ENCODE data around the gene ZDHHC1.

ZDHHC1 gene, protein sequence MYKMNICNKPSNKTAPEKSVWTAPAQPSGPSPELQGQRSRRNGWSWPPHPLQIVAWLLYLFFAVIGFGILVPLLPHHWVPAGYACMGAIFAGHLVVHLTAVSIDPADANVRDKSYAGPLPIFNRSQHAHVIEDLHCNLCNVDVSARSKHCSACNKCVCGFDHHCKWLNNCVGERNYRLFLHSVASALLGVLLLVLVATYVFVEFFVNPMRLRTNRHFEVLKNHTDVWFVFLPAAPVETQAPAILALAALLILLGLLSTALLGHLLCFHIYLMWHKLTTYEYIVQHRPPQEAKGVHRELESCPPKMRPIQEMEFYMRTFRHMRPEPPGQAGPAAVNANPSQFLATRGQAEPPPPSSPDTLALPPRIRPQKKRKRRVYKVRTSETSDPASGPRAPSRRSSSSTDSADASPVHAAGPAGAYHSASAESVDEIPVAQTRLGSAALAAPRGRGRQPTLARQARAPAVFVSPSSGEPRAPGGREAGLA

GRCh38 chr16:67415872-67416793, at the start of gene ZDHHC1:
ZDHHC1 (minus strand) TSS chr16:67416477; CDS start chr16:67407775, 8,702 bp downstream.
- DNase-seq = peak in 1 of 2 donors; percentile 24

DNA sequence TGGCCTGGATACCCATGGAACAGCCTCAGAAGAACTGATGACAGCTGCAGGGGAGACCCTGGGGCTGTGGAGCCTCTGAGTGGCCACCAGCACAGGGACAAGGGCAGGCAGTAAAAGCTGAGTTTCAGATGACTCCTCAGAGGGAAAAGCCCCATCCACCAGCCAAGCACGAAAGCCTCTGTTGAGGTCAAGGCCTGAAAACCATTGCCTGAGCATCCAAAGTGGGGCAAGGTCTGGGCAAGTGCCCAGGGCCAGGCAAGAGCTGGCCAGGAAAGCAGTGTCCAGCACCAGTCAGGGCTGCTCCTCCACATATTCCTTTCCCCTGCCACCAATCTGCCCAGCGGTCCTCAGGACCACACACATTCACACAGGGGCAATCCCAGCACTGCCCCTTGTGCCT, 48.3 kb upstream of the ZDHHC1 start:
- DNase-seq = no peak

DNA sequence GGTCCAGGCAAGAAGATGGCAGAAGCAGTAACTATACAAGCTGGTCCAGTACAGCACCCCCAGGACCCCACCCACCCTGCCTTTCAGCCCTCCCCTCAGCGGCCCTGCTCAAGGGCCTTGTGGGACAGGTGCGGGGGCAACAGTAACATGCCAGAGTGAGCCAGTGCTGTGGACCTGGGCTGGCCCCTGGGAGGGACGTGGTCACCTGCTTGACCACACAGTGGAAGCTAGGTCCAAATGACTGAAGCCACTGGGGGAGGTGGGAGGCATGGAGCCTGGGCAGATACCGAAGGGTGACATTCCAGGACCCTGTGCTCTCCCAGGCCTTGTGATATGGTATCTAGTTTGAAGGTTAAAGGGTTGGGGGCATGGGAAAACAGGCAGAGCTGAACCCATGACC, 47.4 kb upstream of the ZDHHC1 start:
- no peak for DNase-seq

DNA sequence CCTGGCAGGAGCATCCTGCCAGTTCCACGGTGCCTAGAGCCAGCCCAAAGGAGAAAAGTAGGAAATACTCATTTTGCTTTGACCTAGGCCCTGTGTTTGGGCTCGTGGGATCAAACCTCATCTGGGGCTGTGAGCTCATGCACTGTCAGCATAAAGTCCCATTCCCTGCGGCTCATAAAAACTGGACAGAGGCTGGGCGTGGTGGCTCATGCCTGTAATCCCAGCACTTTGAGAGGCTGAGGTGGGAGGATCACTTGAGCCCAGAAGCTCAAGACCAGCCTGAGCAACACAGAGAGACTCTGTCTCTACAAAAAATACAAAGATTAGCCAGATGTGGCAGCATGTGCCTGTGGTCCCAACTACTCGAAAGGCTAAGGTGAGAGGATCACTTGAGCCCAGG, 46.8 kb upstream of the ZDHHC1 start:
- no peak for DNase-seq

DNA sequence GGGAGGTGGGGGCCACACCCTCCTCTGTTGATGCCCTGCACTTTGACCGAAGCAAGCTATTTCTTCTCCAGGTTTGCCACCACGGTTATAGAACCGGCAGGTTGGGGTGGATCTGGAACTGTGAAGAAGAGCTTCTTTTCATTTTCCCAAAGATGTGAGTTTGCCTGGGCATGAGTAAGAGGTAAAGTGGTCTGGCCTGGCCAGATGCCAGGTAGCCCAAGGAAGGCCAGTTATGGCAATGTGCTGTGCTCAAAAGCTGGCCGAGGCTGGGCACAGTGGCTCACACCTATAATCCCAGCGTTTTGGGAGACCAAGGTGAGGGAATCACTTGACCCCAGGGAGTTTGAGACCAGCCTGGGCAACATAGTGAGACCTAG, 46.0 kb upstream of the ZDHHC1 start:
- DNase-seq = no peak

GRCh38 chr16:67461600-67462278, 45.5 kb upstream of the ZDHHC1 start:
- no peak for DNase-seq

- DNase-seq = no peak
These were observed 44.7 kb upstream of the ZDHHC1 start for GRCh38 chr16:67460961-67461360.

DNA sequence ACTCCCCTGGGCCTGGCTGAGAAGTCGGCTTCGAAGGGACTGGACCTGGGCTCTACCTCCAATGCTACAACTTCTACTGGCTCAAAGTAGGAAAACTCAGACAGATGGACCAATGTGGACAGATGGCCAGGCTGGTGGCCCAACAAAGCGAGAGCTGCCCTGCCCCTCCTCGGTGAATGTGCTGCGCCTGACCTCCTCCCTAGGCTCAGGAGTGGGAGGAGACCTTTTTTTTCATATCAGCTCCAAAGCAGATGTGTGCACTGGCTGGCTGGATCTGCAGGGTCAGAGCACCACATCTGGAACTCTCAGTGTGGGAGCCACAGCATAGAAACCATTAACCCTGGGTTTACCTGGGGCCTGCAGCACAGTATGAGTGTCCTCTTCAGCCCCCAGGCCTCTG, 43.9 kb upstream of the ZDHHC1 start:
- DNase-seq = no peak

DNA sequence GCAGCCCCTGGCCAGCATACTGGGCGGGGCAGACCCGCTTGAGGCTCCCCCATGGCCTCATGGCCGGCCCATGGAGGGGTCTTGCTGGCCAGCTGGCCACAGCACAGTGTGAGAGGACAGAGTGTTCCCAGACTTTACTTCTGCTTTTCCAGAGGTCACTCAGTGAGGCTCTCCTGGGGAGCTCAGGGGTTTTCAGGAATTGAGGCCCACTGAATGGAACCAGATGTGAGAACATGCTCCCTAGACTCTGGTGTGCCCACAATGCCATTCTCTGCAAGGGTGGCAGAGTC, 43.5 kb upstream of the ZDHHC1 start:
- no peak for DNase-seq

DNA sequence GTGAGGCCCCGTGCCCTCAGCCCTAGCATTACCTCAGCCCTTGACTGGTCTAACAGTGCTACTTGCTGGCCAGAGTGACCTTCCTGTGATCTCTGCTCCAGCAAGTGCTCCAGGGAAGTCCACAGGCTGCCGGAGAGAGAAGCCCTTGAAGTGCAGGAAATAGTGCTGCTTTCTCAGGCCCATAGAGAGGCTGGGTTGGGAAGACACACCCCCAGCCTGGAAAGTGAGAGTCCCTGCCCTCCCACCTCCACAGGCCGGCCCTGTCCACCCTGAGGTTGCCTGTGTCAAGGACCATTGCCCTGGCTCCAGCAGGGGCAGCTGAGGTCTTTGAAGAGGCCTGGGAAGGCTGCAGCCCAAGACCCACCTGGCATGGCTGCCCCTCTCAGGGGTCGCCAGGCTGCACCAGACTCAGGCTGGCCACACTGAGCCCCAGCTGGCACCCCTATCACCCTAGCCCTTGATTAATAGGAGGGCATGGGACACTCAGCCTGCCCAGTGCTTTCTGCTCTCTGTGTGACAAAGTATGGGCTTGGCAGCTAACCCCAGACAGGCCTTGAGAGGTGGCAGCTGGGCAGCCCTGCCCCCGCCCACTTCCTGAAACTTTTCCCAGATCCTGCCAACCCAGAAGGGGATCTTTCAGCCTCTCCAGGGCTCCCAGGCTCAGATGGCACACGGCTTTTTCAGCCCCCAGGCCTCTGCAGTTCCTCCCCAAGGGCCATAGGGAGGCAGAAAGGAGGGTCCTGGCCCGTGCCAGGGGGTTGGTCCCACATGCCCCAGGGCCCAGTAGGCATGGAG, 43.0 kb upstream of the ZDHHC1 start:
- no peak for DNase-seq

- no peak for DNase-seq
These were observed 41.9 kb upstream of the ZDHHC1 start for GRCh38 chr16:67458121-67458641.

- no peak for DNase-seq
These were observed 41.3 kb upstream of the ZDHHC1 start for GRCh38 chr16:67457611-67458010.

DNA sequence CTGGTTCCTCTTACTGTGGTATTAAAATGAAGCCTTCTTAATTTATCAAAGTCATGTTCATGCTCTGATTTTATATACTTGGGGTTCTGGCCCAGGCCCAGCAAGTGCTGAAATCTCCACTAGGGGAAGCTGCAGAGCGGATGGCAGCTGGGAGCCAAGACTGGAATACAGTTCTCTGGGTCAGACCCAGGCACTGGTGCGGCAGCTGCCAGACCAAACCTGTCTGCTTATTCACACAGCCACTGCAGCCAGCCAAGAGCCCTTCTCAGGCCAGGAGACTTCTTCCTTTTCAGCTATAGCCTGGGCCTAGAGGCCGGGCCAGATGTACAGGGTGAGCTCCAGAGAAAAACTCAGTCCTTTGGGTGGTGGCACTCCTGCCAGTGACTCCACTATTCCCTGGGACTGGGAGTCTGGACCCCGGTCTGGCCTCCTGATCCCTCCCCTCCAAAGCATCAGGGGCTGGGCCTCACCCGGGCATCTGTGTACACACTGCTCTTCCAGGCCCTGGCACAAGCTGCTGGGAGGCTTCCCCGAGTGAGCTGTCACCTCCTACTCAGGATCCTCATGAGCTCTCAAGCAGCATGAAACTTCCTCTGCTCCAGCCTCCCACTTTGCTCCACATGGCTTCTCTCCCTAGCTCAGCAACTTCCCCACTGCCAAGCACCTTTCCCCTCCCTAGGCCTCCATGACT, 40.3 kb upstream of the ZDHHC1 start:
- DNase-seq = no peak

GRCh38 chr16:67454852-67455251, 38.6 kb upstream of the ZDHHC1 start:
- no peak for DNase-seq

- no peak for DNase-seq
These were observed 37.8 kb upstream of the ZDHHC1 start for GRCh38 chr16:67454104-67454503.

- no peak for DNase-seq
These were observed 35.6 kb upstream of the ZDHHC1 start for GRCh38 chr16:67451704-67452435.

GRCh38 chr16:67451061-67451703, 34.9 kb upstream of the ZDHHC1 start:
- no peak for DNase-seq

- DNase-seq = no peak
These were observed 33.5 kb upstream of the ZDHHC1 start for GRCh38 chr16:67449739-67450138.

GRCh38 chr16:67449336-67449735, 33.1 kb upstream of the ZDHHC1 start:
- no peak for DNase-seq

GRCh38 chr16:67448580-67448979, 32.3 kb upstream of the ZDHHC1 start:
- DNase-seq = no peak

Measured in activated CD4-positive, alpha-beta T cell treated with anti-CD3 and anti-CD28 coated beads for 4 hours (primary cell).